Psoas muscle (tissue), 8 donors: ENCODE results near the gene TTC27. TPM values are rescaled to one million over a fixed set of nuclear protein-coding genes. Genes with fewer than 3 reads are reported as not detected.

Source experiments
- ATAC-seq, 4 donors: fragments of 200-7000 bp; cut with Tn5 transposase; one replicate each; pipeline ENCODE4 v1.9.1; 2020; ENCODE audit warnings: moderate library complexity in 3 of 4, mild to moderate bottlenecking in 2 of 4
- DNase-seq, 2 donors: peaks; one replicate each; pipeline ENCODE4 v3.0.0-alpha.2; 2020
- H3K27ac ChIP-seq: fragments of 200-600 bp; one replicate; pipeline ENCODE4 v1.8.0; 2022
- H3K27me3 ChIP-seq, 3 donors: fragments of 200-600 bp in 1 of 3; one replicate each; pipeline versions ENCODE4 v1.6.1 to v1.8.0; 2013 to 2022; ENCODE audit warnings: low read length in 2 of 3, mild to moderate bottlenecking in 2 of 3, moderate library complexity in 1 of 3; ENCODE audit not compliant: insufficient read depth in 3 of 3
- H3K36me3 ChIP-seq, 2 donors: fragments of 200-600 bp in 1 of 2; one replicate each; pipeline versions ENCODE4 v1.6.1 to v1.8.0; 2013 to 2022; ENCODE audit warnings: low read depth in 1 of 2, mild to moderate bottlenecking in 1 of 2, moderate library complexity in 1 of 2; ENCODE audit not compliant: insufficient read depth in 1 of 2
- H3K4me1 ChIP-seq: fragments of 200-600 bp; one replicate; pipeline ENCODE4 v1.8.0; 2022
- H3K4me3 ChIP-seq: fragments of 200-600 bp; one replicate; pipeline ENCODE4 v1.8.0; 2022; ENCODE audit warnings: mild to moderate bottlenecking
- H3K9me3 ChIP-seq: fragments of 200-600 bp; one replicate; pipeline ENCODE4 v1.8.0; 2022
- WGBS, 3 donors: extraction: QIAGEN DNeasy Blood & Tissue Kit; methylation state at CpG; one replicate each; pipeline versions ENCODE4 v1.1.6 to v1.1.7; 2013; 5-methylcytosine and 5-hydroxymethylcytosine counted together
- intact Hi-C, 2 donors: fragments of 100-400 bp; cut with DNase I; formaldehyde crosslinking; loops; one replicate each; pipeline versions ENCODE4 v1.11.0 to v1.14.2; 2022
- polyA plus RNA-seq, 3 donors: library from polyadenylated mRNA; stranded (reverse); fragments of 200-250 nt; gene quantifications; one replicate each; pipeline ENCODE4 v1.2.3, GENCODE V29; 2013
- total RNA-seq, 4 donors: library from RNA; stranded (reverse); fragmentation: NEBNext Ultra II Directional in 2 of 4; extraction: Animal tissue kit (Norgen Biotek cat#: 25700) in 2 of 4; gene quantifications; one replicate each; pipeline versions ENCODE4 v1.2.1 to v1.2.4, GENCODE V29; 2021 to 2023
- TF ChIP-seq, protein P1 (sequence below): fragments of 200-600 bp; IDR thresholded peaks from one replicate; pipeline ENCODE4 v1.8.0; 2022; ENCODE audit warnings: antibody characterized with exemption
- donor health status: healthy with polysubstance abuse.
- donor health status: DM: no; HTN: no; CAD: no; lungs with moderate emphysema.
- donor health status: Bipolar disorder and iron deficiency.
- donor health status: healthy.
- donor health status: DM: yes; HTN: yes; CAD: no.
- donor health status: DM: no; HTN: no; CAD: no.
- donor health status: DM: no; HTN: no; CAD: no.
- donor health status: DM: yes; HTN: yes; CAD: no.

TTC27 gene
- total and polyA plus RNA-seq, 7 donors = 8.7 to 15.4 (median 12.2) TPM

GRCh38 chr2:32656069-32656468 lies 28.2 kb downstream of the TTC27 start:
- H3K9me3 ChIP-seq = no peaks in the 10 kb centered on the region
- DNase-seq = no peak
- ATAC-seq = no peak
- intact Hi-C loops = no loop called here
- H3K36me3 ChIP-seq = peaks cover 0 to 28% of the 10 kb centered on the region in 2 donors
- WGBS, 3 donors = 90 to 96% (median 93%) methylated on average over 3 of the region's 3 CpGs
- no peak overlapping the region for H3K4me3 ChIP-seq
- no peak overlapping the region for H3K27ac ChIP-seq
- TF ChIP-seq, protein P1, sequence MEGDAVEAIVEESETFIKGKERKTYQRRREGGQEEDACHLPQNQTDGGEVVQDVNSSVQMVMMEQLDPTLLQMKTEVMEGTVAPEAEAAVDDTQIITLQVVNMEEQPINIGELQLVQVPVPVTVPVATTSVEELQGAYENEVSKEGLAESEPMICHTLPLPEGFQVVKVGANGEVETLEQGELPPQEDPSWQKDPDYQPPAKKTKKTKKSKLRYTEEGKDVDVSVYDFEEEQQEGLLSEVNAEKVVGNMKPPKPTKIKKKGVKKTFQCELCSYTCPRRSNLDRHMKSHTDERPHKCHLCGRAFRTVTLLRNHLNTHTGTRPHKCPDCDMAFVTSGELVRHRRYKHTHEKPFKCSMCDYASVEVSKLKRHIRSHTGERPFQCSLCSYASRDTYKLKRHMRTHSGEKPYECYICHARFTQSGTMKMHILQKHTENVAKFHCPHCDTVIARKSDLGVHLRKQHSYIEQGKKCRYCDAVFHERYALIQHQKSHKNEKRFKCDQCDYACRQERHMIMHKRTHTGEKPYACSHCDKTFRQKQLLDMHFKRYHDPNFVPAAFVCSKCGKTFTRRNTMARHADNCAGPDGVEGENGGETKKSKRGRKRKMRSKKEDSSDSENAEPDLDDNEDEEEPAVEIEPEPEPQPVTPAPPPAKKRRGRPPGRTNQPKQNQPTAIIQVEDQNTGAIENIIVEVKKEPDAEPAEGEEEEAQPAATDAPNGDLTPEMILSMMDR = no peak
- H3K27me3 ChIP-seq = no peaks in the 10 kb centered on the region
- H3K4me1 ChIP-seq = peaks cover 9% of the 10 kb centered on the region

DNA sequence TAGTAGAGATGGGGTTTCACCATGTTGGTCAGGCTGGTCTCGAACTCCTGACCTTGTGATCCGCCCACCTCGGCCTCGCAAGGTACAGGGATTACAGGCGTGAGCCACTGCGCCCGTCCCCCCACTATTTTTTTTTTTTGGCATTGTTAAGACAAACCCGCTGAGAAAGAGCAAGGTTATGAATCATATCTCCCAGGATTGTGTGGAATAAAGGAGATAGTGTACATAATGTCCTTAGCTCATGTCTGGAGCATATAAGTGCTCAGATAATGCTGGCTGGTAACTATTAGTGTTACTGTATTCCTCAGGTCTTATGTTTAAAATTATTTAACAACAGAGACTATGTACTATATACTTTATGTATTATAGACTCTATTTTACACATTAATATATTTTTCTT lies 36.0 kb downstream of the TTC27 start:
- 94 to 96% (median 96%) methylated on average over 8 of the region's 8 CpGs for WGBS, 3 donors
- intact Hi-C loops = no loop called here
- TF ChIP-seq, protein P1 = no peak
- H3K4me1 ChIP-seq = no peaks in the 10 kb centered on the region
- no peak overlapping the region for H3K27ac ChIP-seq
- H3K27me3 ChIP-seq = no peaks in the 10 kb centered on the region
- H3K4me3 ChIP-seq = no peak overlapping the region
- DNase-seq (no peak), ATAC-seq (no peak)
- no peaks in the 10 kb centered on the region for H3K9me3 ChIP-seq
- peaks cover 0 to 19% of the 10 kb centered on the region in 2 donors for H3K36me3 ChIP-seq

DNA sequence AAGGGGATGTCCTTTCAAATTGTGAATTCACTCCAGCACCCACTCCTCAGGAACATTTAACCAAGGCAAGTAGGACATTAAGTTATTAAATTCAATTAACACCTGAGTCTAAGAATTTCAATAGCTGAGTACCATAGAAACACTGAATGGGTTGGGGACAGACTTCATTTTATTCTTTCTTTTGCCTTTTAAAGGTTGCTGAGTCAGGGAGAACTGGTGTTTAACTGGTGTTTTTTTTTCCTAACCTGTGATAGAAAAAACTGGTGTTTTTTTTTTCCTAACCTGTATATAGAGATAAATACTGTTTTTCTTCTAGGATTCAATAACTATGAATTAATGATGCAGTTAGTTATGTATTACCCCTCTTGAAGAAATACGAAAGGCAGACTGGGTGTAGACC lies 38.9 kb downstream of the TTC27 start:
- intact Hi-C loops = no loop called here
- no peak overlapping the region for H3K27ac ChIP-seq
- no peak overlapping the region for H3K4me3 ChIP-seq
- peaks cover 2 to 39% of the 10 kb centered on the region in 2 donors for H3K36me3 ChIP-seq
- no peak for DNase-seq
- no peak for ATAC-seq
- H3K4me1 ChIP-seq = no peaks in the 10 kb centered on the region
- no peaks in the 10 kb centered on the region for H3K9me3 ChIP-seq
- TF ChIP-seq, protein P1 = no peak
- H3K27me3 ChIP-seq = no peaks in the 10 kb centered on the region
- 95 to 100% (median 97%) methylated on average over 1 of the region's 1 CpG for WGBS, 3 donors

DNA sequence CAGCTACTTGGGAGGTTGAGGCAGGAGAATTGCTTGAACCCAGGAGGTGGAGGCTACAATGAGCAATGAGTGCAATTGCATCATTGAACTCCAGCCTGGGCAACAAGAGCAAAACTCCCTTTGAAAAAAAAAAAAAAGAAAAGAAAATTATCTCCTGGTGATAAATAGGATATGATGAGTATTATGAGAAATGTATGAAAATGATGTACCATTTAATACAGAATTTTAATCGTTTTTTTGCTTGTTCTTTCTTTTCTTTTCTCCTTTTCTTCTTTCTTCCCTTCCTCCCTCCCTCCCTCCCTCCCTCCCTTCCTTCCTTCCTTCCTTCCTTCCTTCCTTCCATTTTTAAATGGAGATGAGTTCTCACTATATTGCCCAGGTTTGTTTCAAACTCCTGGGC lies 40.4 kb downstream of the TTC27 start:
- WGBS, 3 donors = 89 to 96% (median 96%) methylated on average over 1 of the region's 1 CpG
- Histone ChIP-seq H3K36me3 (peaks cover 2 to 55% of the 10 kb centered on the region in 2 donors), H3K4me3 (no peak overlapping the region), H3K27me3 (no peaks in the 10 kb centered on the region), H3K27ac (no peak overlapping the region), H3K4me1 (no peaks in the 10 kb centered on the region), H3K9me3 (no peaks in the 10 kb centered on the region)
- ATAC-seq (no peak), DNase-seq (no peak)
- intact Hi-C loops = no loop called here
- TF ChIP-seq, protein P1 = no peak

DNA sequence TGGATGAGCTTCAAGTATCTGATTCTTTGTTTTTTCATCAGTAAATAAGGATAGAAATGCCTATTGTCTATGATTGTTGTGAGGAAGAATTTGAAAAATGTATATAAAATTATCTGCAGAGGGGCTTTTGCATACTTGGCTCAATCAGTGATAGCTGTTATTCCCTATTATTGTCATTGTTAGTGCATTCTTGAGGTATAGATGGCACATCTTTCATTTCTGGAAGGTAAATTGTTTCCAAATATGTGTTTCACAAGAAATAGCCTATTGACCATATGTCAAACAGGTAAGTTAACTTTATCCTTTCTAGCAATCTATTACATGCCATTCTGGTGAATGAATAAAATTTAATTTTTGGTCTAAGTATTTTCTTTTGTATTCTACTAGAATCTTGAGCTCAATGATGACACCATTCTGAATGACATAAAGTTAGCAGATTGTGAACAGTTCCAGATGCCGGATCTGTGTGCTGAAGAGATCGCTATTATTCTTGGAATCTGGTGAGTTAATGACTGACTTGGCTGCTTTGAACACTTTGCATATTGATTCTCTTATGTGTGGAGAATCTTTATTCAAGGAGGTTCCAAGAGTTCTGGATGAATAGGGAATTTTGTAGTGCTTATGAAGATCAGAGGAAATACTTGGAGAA lies 44.2 kb downstream of the TTC27 start:
- ATAC-seq (no peak), DNase-seq (no peak)
- intact Hi-C loops = no loop called here
- H3K27me3 ChIP-seq = no peaks in the 10 kb centered on the region
- H3K36me3 ChIP-seq = peaks cover 2 to 55% of the 10 kb centered on the region in 2 donors
- TF ChIP-seq, protein P1 = no peak
- no peak overlapping the region for H3K27ac ChIP-seq
- H3K9me3 ChIP-seq = no peaks in the 10 kb centered on the region
- WGBS, 3 donors = 81 to 90% (median 85%) methylated on average over 2 of the region's 2 CpGs
- H3K4me1 ChIP-seq = no peaks in the 10 kb centered on the region
- H3K4me3 ChIP-seq = no peak overlapping the region
